ENCODE measurements around the gene SLC1A5.

The SLC1A5 gene

DNA sequence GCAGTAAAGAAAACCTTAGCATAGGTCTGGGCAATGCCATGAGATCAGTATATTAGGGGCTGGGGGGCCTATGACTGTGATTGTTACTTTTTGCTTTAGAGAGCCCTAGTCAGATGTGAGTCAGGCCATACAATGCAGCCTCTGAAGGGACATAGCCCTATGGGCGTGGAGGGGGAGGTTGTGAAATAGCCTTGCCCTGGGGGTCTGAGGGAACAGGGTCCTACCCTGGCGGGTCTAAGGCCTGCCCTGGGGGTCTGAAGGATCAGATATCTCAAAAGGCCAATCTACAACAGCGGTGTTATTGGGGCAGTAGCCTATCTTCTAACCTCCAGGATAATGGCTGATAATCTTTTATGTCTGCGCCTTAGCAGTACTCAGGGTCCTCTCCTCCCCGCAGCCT lies 13.8 kb upstream of the SLC1A5 start:
- Histone ChIP-seq H3K9me3 (ENCODE audit: control insufficient read depth in 5 of 5, low read length in 5 of 5) (no peaks in the 10 kb centered on the region), H3K36me3 (ENCODE audit: control insufficient read depth in 5 of 5, insufficient read depth in 5 of 5, low read length in 5 of 5) (no peaks in the 10 kb centered on the region), H3K27me3 (ENCODE audit: control insufficient read depth in 5 of 5, insufficient read depth in 4 of 5, low read length in 5 of 5) (no peaks in the 10 kb centered on the region), H3K4me1 (ENCODE audit: control insufficient read depth in 5 of 5, insufficient read depth in 5 of 5, low read length in 5 of 5) (peaks cover 4 to 15% (median 8%) of the 10 kb centered on the region in 5 donors), H3K9ac (ENCODE audit: low read length in 5 of 5) (peak overlapping the region in 1 of 5 donors; percentile 13), H3K4me3 (ENCODE audit: low read depth in 1 of 5, low read length in 5 of 5) (no peak overlapping the region), H3K27ac (ENCODE audit: low read depth, low read length) (no peak overlapping the region)

DNA sequence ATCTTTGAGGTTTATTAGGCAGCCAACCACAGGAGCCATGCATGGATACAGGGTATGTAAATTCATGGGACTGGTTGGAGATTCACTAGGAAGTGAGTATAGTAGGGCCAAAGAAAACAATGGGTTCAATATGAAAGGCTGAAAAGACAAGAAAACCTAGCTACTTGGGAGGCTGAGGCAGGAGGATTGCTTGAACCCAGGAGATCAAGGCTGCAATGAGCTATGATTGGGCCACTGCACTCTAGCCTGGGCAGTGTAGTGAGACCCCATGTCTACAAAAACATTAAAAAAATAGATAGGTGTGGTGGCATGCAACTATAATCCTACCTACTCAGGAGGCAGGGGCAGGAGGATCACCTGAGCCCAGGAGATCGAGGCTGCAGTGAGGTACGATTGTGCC lies 10.3 kb upstream of the SLC1A5 start:
- H3K9me3 ChIP-seq (ENCODE audit: control insufficient read depth in 5 of 5, low read length in 5 of 5): no peaks in the 10 kb centered on the region
- H3K27me3 ChIP-seq (ENCODE audit: control insufficient read depth in 5 of 5, insufficient read depth in 4 of 5, low read length in 5 of 5): no peaks in the 10 kb centered on the region
- H3K27ac ChIP-seq (ENCODE audit: low read depth, low read length): no peak overlapping the region

DNA sequence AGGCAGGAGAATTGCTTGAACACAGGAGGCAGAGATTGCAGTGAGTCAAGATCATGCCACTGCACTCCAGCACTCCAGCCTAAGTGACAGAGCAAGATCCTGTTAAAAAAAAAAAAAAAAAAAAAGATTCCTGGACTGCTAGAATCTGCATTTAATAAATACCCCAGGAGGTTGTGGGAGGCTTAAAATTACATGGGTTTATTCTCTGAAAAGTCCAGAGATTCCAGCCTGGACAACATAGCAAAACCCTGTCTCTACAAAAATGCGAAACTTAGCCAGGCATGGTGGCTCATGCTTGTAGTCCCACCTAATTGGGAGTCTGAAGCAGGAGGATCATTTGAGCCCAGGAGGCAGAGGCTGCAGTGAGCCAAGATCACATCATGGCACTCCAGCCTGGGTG lies 9.5 kb upstream of the SLC1A5 start:
- Histone ChIP-seq H3K4me3 (ENCODE audit: low read depth in 1 of 5, low read length in 5 of 5) (no peak overlapping the region), H3K27me3 (ENCODE audit: control insufficient read depth in 5 of 5, insufficient read depth in 4 of 5, low read length in 5 of 5) (no peaks in the 10 kb centered on the region), H3K36me3 (ENCODE audit: control insufficient read depth in 5 of 5, insufficient read depth in 5 of 5, low read length in 5 of 5) (no peaks in the 10 kb centered on the region)

More for the DNA sequence above, 10.3 kb upstream of the SLC1A5 start:
- Histone ChIP-seq H3K4me3 (ENCODE audit: low read depth in 1 of 5, low read length in 5 of 5) (no peak overlapping the region), H3K36me3 (ENCODE audit: control insufficient read depth in 5 of 5, insufficient read depth in 5 of 5, low read length in 5 of 5) (no peaks in the 10 kb centered on the region), H3K9ac (ENCODE audit: low read length in 5 of 5) (no peak overlapping the region), H3K4me1 (ENCODE audit: control insufficient read depth in 5 of 5, insufficient read depth in 5 of 5, low read length in 5 of 5) (peaks cover 0 to 15% (median 11%) of the 10 kb centered on the region in 5 donors)

DNA sequence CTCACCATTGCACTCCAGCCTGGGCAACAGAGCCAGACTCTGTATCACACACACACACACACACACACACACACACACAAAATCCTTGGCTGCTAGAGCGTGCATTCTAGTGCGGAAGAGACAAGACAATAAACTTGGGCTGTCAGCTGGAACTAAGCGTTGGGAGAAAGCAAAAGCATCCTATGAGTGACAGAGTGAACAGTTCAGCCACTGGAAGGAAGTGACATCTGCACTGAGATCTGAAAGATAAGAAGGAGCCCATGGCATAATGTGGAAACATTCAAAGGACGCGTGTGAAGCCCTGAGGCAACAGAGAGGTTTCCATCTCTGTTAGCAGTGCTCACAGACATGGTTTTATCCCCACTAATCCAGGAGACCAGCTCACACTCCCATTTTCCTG lies 3.5 kb upstream of the SLC1A5 start:
- peaks cover 0 to 35% (median 11%) of the 10 kb centered on the region in 5 donors for H3K4me1 ChIP-seq (ENCODE audit: control insufficient read depth in 5 of 5, insufficient read depth in 5 of 5, low read length in 5 of 5)
- no peaks in the 10 kb centered on the region for H3K36me3 ChIP-seq (ENCODE audit: control insufficient read depth in 5 of 5, insufficient read depth in 5 of 5, low read length in 5 of 5)
- no peak overlapping the region for H3K9ac ChIP-seq (ENCODE audit: low read length in 5 of 5)
- no peaks in the 10 kb centered on the region for H3K27me3 ChIP-seq (ENCODE audit: control insufficient read depth in 5 of 5, insufficient read depth in 4 of 5, low read length in 5 of 5)
- no peaks in the 10 kb centered on the region for H3K9me3 ChIP-seq (ENCODE audit: control insufficient read depth in 5 of 5, low read length in 5 of 5)
- no peak overlapping the region for H3K4me3 ChIP-seq (ENCODE audit: low read depth in 1 of 5, low read length in 5 of 5)
- no peak overlapping the region for H3K27ac ChIP-seq (ENCODE audit: low read depth, low read length)

More for the DNA sequence above, 9.5 kb upstream of the SLC1A5 start:
- Histone ChIP-seq H3K9ac (ENCODE audit: low read length in 5 of 5) (no peak overlapping the region), H3K27ac (ENCODE audit: low read depth, low read length) (no peak overlapping the region), H3K9me3 (ENCODE audit: control insufficient read depth in 5 of 5, low read length in 5 of 5) (no peaks in the 10 kb centered on the region), H3K4me1 (ENCODE audit: control insufficient read depth in 5 of 5, insufficient read depth in 5 of 5, low read length in 5 of 5) (peaks cover 0 to 15% (median 11%) of the 10 kb centered on the region in 5 donors)

DNA sequence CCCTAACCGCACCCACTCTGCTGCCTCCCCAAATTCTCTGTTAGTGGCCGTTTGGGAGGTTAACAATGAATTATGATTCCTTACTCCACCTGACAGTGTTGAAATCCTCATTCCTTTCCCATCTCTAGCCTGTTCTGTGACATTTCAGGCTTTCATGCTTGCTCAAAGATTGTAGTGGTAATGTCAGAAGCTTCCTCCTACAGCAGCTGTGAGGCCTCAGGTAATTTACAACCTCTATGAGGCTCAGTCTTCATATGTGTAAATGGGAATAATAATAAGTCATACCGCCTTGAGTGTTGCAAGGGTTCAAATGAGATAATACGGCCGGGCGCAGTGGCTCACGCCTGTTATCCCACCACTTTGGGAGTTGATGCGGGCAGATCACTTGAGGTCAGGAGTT lies 977 bp upstream of the SLC1A5 start:
- Histone ChIP-seq H3K9ac (ENCODE audit: low read length in 5 of 5) (no peak overlapping the region), H3K9me3 (ENCODE audit: control insufficient read depth in 5 of 5, low read length in 5 of 5) (no peaks in the 10 kb centered on the region), H3K27ac (ENCODE audit: low read depth, low read length) (no peak overlapping the region), H3K4me1 (ENCODE audit: control insufficient read depth in 5 of 5, insufficient read depth in 5 of 5, low read length in 5 of 5) (peaks cover 9 to 47% (median 33%) of the 10 kb centered on the region in 5 donors), H3K27me3 (ENCODE audit: control insufficient read depth in 5 of 5, insufficient read depth in 4 of 5, low read length in 5 of 5) (no peaks in the 10 kb centered on the region), H3K4me3 (ENCODE audit: low read depth in 1 of 5, low read length in 5 of 5) (no peak overlapping the region), H3K36me3 (ENCODE audit: control insufficient read depth in 5 of 5, insufficient read depth in 5 of 5, low read length in 5 of 5) (peaks cover 0 to 2% (median 0%) of the 10 kb centered on the region in 5 donors)

DNA sequence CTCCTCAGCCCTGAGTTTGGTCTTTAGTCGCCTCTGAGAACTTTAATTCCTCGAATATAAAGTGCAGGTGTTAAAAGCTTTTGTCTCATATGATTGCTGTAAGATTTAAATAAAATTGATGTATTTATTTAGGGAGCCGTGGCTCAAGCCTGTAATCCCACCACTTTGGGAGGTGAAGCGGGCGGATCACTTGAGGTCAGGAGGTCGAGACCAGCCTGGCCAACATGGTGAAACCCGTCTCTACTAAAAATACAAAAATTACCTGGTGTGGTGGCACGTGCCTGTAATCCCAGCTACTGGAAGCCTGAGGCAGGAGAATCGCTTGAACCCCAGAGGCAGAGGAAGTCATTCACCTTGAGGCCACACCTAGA lies 559 bp upstream of the SLC1A5 start:
- Histone ChIP-seq H3K4me3 (ENCODE audit: low read depth in 1 of 5, low read length in 5 of 5) (peak overlapping the region in 1 of 5 donors; percentile 6), H3K27ac (ENCODE audit: low read depth, low read length) (no peak overlapping the region)

DNA sequence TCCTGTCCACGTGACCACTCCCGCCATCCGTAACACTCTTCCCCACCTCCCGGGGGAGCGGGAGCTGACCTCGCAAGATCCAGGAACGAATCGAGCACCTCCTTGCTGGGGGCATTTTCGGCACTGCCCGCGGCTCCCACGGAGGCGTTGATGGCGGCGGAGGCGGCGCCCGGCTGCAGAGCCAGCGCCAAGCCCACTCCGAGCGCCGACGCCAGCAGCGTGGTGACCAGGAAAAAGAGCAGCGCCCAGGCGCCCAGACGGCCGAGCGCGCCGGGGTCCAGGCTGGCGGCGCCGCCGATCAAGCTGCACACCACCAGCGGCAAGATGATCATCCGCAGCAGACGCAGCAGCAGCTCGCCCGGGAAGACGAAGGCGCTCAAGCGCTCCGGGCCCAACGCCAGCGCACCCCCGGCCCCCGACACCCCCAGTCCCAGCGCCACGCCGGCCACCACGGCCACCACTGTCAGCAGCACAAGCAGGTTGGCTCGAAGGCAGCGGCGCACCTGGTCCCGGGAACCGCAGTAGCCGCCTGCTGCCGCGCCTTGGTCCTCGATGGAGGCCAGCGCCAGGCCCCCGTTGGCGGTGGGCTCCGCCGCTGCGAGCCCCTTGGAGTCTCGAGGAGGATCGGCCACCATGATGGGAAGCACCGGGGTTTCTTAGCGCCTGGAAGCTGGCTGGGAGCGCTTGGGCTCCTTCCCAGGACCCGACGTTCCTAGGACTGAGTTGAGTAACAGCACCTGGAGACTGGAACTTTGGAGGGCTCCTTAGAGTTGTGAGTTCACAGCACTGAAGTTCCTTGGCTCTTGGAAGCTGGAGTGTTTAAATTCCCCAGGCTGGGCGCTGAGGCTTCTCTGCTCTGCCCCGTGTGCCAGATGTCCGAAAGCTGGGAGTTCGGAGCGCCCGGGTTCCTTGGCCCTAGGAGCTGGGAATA lies 798 bp downstream of the SLC1A5 start:
- H3K9ac ChIP-seq (ENCODE audit: low read length in 5 of 5): peak overlapping the region; percentile 86 to 98 (median 95)
- no peaks in the 10 kb centered on the region for H3K9me3 ChIP-seq (ENCODE audit: control insufficient read depth in 5 of 5, low read length in 5 of 5)
- peak overlapping the region; percentile 100 for H3K27ac ChIP-seq (ENCODE audit: low read depth, low read length)

More for the DNA sequence above, 559 bp upstream of the SLC1A5 start:
- Histone ChIP-seq H3K27me3 (ENCODE audit: control insufficient read depth in 5 of 5, insufficient read depth in 4 of 5, low read length in 5 of 5) (no peaks in the 10 kb centered on the region), H3K36me3 (ENCODE audit: control insufficient read depth in 5 of 5, insufficient read depth in 5 of 5, low read length in 5 of 5) (peaks cover 0 to 4% (median 1%) of the 10 kb centered on the region in 5 donors), H3K4me1 (ENCODE audit: control insufficient read depth in 5 of 5, insufficient read depth in 5 of 5, low read length in 5 of 5) (peaks cover 9 to 51% (median 37%) of the 10 kb centered on the region in 5 donors), H3K9me3 (ENCODE audit: control insufficient read depth in 5 of 5, low read length in 5 of 5) (no peaks in the 10 kb centered on the region), H3K9ac (ENCODE audit: low read length in 5 of 5) (no peak overlapping the region)

DNA sequence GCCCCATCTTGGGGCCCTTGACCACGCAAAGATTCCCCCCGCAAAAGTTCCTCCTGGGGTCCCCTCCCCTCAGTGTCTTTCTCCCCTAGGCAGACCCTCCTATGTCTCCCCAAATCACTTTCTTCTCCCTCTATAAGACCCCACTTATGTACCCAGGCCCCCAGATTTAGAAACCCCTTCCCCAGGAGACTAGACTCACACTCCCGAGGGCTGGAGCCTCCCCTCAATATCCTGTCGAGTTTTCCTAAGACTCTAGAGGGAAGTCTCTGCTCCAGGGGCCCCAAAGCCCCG lies 1.4 kb downstream of the SLC1A5 start:
- no peaks in the 10 kb centered on the region for H3K27me3 ChIP-seq (ENCODE audit: control insufficient read depth in 5 of 5, insufficient read depth in 4 of 5, low read length in 5 of 5)
- peak overlapping the region; percentile 100 for H3K27ac ChIP-seq (ENCODE audit: low read depth, low read length)
- peak overlapping the region; percentile 83 to 89 (median 88) for H3K4me3 ChIP-seq (ENCODE audit: low read depth in 1 of 5, low read length in 5 of 5)
- H3K36me3 ChIP-seq (ENCODE audit: control insufficient read depth in 5 of 5, insufficient read depth in 5 of 5, low read length in 5 of 5): peaks cover 0 to 20% (median 17%) of the 10 kb centered on the region in 5 donors
- peaks cover 9 to 57% (median 44%) of the 10 kb centered on the region in 5 donors for H3K4me1 ChIP-seq (ENCODE audit: control insufficient read depth in 5 of 5, insufficient read depth in 5 of 5, low read length in 5 of 5)
- no peaks in the 10 kb centered on the region for H3K9me3 ChIP-seq (ENCODE audit: control insufficient read depth in 5 of 5, low read length in 5 of 5)
- peak overlapping the region; percentile 86 to 98 (median 95) for H3K9ac ChIP-seq (ENCODE audit: low read length in 5 of 5)

More for the DNA sequence above, 798 bp downstream of the SLC1A5 start:
- peaks cover 0 to 14% (median 11%) of the 10 kb centered on the region in 5 donors for H3K36me3 ChIP-seq (ENCODE audit: control insufficient read depth in 5 of 5, insufficient read depth in 5 of 5, low read length in 5 of 5)
- H3K4me3 ChIP-seq (ENCODE audit: low read depth in 1 of 5, low read length in 5 of 5): peak overlapping the region; percentile 83 to 92 (median 89)
- H3K27me3 ChIP-seq (ENCODE audit: control insufficient read depth in 5 of 5, insufficient read depth in 4 of 5, low read length in 5 of 5): no peaks in the 10 kb centered on the region
- peaks cover 9 to 57% (median 44%) of the 10 kb centered on the region in 5 donors for H3K4me1 ChIP-seq (ENCODE audit: control insufficient read depth in 5 of 5, insufficient read depth in 5 of 5, low read length in 5 of 5)

DNA sequence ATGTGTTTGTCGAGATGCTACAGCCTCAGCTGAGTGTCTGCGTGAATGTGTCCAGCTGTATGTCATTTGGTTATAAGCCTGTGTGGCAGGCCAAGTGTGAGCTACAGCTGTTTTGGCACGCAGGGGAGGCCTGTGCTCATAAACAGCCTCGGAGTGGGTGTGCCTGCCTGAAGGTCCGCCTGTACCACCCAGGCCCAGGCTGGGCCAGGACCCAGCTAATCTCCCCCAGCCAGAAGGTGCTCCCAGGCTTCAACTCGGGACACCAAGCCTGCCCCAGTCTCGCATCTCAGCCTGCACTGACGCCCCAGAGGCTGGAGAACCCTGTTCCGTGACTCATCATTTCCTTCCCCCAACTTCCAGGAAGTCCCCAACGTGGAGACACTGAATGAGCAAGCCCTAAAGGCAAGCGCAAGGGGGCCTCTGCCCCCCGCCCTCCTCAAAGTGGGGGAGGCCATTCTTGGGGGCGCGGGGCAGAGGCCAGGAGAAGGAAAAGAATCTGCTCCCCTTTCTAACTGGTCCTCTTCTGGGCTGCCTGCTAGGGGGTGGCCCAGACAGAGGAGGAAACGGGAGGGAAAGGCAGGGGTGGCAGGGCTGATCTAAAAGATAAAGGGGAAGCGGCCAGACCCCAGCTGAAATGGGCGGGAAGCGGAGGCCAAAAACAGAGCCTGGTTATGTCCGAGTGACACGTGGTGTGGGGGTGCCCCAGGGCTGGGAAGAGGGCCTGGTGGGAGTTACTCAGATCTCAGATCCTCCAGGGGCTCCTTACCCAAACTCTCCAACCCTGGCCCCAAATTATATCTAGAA lies 2.0 kb downstream of the SLC1A5 start:
- H3K9ac ChIP-seq (ENCODE audit: low read length in 5 of 5): peak overlapping the region; percentile 86 to 98 (median 95)
- H3K27me3 ChIP-seq (ENCODE audit: control insufficient read depth in 5 of 5, insufficient read depth in 4 of 5, low read length in 5 of 5): no peaks in the 10 kb centered on the region
- peaks cover 0 to 25% (median 23%) of the 10 kb centered on the region in 5 donors for H3K36me3 ChIP-seq (ENCODE audit: control insufficient read depth in 5 of 5, insufficient read depth in 5 of 5, low read length in 5 of 5)
- H3K4me3 ChIP-seq (ENCODE audit: low read depth in 1 of 5, low read length in 5 of 5): peak overlapping the region; percentile 83 to 89 (median 88)
- H3K4me1 ChIP-seq (ENCODE audit: control insufficient read depth in 5 of 5, insufficient read depth in 5 of 5, low read length in 5 of 5): peaks cover 9 to 57% (median 44%) of the 10 kb centered on the region in 5 donors
- H3K27ac ChIP-seq (ENCODE audit: low read depth, low read length): peak overlapping the region; percentile 100
- no peaks in the 10 kb centered on the region for H3K9me3 ChIP-seq (ENCODE audit: control insufficient read depth in 5 of 5, low read length in 5 of 5)

DNA sequence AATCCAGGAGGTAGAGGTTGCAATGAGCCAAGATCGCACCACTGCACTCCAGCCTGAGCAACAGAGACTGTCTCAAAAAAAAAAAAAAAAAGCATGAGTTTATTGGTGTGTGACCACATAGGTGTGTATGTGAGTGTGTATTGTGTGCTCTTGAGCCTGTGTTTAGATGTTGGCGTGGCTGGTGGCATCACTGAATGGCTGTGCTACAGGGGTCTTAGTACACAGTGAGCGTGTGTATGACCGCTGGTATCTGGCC lies 2.5 kb downstream of the SLC1A5 start:
- Histone ChIP-seq H3K27ac (ENCODE audit: low read depth, low read length) (peak overlapping the region; percentile 100), H3K36me3 (ENCODE audit: control insufficient read depth in 5 of 5, insufficient read depth in 5 of 5, low read length in 5 of 5) (peaks cover 0 to 28% (median 23%) of the 10 kb centered on the region in 5 donors), H3K4me1 (ENCODE audit: control insufficient read depth in 5 of 5, insufficient read depth in 5 of 5, low read length in 5 of 5) (peaks cover 9 to 57% (median 44%) of the 10 kb centered on the region in 5 donors), H3K9ac (ENCODE audit: low read length in 5 of 5) (peak overlapping the region; percentile 86 to 98 (median 91)), H3K9me3 (ENCODE audit: control insufficient read depth in 5 of 5, low read length in 5 of 5) (no peaks in the 10 kb centered on the region), H3K4me3 (ENCODE audit: low read depth in 1 of 5, low read length in 5 of 5) (peak overlapping the region; percentile 83 to 89 (median 88)), H3K27me3 (ENCODE audit: control insufficient read depth in 5 of 5, insufficient read depth in 4 of 5, low read length in 5 of 5) (no peaks in the 10 kb centered on the region)
